ENCODE results near the gene SLC13A5. TPM values are rescaled to one million over a fixed set of nuclear protein-coding genes. Genes with fewer than 3 reads are reported as not detected.

Gene SLC13A5
- total RNA-seq, 3 donors from 2014 or later = 0.13 TPM; not detected in 2

DNA sequence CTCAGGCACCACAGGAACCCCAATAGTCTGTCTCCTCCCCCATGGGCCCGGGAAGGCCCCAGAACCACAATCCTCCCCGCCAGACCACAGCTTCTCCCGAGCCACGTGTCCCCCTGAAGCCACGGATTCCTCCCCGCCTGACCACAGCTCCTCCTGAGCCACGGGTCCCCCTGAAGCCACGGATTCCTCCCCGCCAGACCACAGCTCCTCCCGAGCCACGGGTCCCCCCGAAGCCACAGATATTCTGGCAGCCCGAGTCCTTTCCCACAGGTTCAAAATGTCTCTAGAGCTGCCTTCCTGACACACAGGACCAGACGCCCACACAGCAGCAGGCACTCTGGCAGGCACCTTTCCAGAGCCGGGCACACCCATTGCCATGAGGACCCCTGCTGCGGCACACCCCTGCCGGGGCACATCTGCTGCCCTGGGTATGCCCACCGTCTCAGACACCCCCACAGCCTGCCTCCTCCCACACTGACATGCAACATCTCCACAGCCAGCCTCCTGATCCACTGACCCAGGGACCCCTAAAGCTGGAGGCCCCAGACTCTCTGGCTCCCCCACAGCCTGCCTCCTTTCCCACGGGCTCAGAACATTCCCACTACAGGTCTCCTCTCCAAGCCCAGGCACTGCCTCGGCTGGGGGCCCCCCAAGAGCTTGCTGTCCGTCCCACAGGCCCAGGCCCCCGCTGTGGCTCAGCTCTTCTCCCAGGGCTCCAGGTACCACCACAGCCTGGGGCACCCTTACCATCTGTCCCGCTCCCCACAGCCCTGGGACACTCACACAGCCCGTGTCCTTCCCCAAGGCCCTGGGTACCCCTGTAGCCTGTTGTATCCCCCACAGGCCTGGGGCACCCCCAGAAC, 74.9 kb downstream of the SLC13A5 start:
- peaks cover 19% of the 10 kb centered on the region for H3K36me3 Mint-ChIP-seq (ENCODE audit: insufficient read depth)
- no peaks in the 10 kb centered on the region for H3K27me3 Mint-ChIP-seq (ENCODE audit: low read depth)
- DNase-seq (no peak), ATAC-seq (no peak)
- no peaks in the 10 kb centered on the region for H3K9me3 Mint-ChIP-seq
- peaks cover 39% of the 10 kb centered on the region for H3K4me1 Mint-ChIP-seq (ENCODE audit: low read depth)
- peak overlapping the region; percentile 95 for H3K4me3 Mint-ChIP-seq

GRCh38 chr17:6637458-6637840, 75.7 kb downstream of the SLC13A5 start:
- Mint-ChIP-seq H3K9me3 (no peaks in the 10 kb centered on the region), H3K36me3 (ENCODE audit: insufficient read depth) (peaks cover 25% of the 10 kb centered on the region), H3K4me3 (no peak overlapping the region), H3K4me1 (ENCODE audit: low read depth) (peaks cover 31% of the 10 kb centered on the region), H3K27me3 (ENCODE audit: low read depth) (no peaks in the 10 kb centered on the region)
- no peak for DNase-seq
- ATAC-seq = no peak

DNA sequence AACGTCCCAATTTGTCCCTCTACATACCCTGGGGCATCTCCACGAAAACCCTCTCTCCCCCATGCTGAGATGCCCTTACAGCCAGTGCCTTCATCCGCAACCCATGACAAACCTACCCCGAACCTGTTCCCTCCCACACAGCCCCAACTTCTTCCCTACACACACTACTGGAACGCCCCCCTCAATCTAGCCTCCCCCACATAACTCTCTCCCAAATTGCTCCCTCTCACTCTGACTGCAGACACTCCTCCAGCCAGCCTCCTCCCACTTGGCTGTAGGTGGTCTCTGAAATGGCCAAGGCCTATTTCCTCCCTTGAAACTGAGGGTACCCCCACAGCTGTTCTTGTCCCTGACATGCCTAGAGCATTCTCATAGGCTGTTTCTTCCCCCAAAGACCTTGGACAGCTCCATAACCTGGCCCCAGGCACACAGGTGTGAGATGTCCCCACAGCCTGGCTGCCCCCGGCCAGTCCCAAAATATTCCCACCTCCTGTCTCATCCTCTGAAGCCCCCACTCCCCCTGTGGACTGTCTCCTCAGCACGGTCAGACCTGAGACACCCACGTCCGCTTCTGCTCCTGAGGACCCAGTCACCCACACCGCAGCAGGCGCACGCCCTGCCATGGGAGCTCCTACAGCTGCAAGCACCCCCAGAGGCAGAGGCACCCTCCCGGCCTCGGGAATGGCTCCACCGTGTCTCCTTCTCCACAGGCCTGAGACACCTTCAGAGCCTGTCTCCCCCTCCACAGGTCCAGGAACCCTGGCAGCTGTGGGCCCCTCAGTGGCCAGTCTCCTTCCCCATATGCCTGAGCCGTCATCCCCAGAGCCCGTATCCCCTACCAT, 76.3 kb downstream of the SLC13A5 start:
- no peak for ATAC-seq
- Mint-ChIP-seq H3K36me3 (ENCODE audit: insufficient read depth) (peaks cover 25% of the 10 kb centered on the region), H3K4me1 (ENCODE audit: low read depth) (peaks cover 25% of the 10 kb centered on the region), H3K27me3 (ENCODE audit: low read depth) (no peaks in the 10 kb centered on the region), H3K9me3 (no peaks in the 10 kb centered on the region), H3K4me3 (no peak overlapping the region)
- DNase-seq = no peak

DNA sequence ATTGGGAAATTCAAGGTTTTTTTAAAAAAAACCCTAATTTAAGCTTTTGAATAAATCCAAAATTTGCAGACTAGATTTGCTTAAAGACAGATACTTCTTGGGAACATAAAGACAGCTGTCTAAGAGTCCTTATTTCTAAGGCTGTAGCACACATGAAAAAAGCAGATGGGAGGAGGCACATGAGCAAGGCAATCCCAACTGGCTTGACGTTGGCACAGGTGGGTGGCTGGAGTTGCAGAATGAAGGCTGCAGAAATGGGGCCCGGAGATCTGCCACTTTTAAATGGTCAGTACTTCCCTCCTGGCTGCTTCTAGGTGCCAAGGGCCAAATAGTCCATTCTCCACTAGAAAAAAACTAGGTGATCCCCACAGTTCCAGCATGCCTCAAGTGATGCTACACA, 77.1 kb downstream of the SLC13A5 start:
- ATAC-seq (no peak), DNase-seq (no peak)
- Mint-ChIP-seq H3K9me3 (no peaks in the 10 kb centered on the region), H3K4me3 (no peak overlapping the region), H3K36me3 (ENCODE audit: insufficient read depth) (peaks cover 27% of the 10 kb centered on the region), H3K27me3 (ENCODE audit: low read depth) (no peaks in the 10 kb centered on the region), H3K4me1 (ENCODE audit: low read depth) (peaks cover 21% of the 10 kb centered on the region)

Other genes starting within 250 kb of the SLC13A5 start
- gene PITPNM3, start 156.8 kb downstream of the SLC13A5 start, total RNA-seq = under 1 TPM; 0.33 to 0.58 (median 0.56) TPM
- gene KIAA0753, start 72.7 kb downstream of the SLC13A5 start, total RNA-seq = 10 to 100 TPM; 16.9 to 19.2 (median 17.1) TPM
- 100 to 1,000 TPM; 107 to 122 (median 108) TPM for gene TXNDC17, start 72.3 kb downstream of the SLC13A5 start, total RNA-seq
- gene MED31, start 61.8 kb downstream of the SLC13A5 start, total RNA-seq = 10 to 100 TPM; 20.6 to 28.1 (median 25.2) TPM
- gene C17orf100, start 61.6 kb downstream of the SLC13A5 start, total RNA-seq = 1 to 10 TPM in 2 of 3 donors, under 1 TPM in 1; 0.90 to 1.8 (median 1.1) TPM
- gene XAF1, start 42.7 kb upstream of the SLC13A5 start, total RNA-seq = 10 to 100 TPM in 1 of 3 donors, 1 to 10 TPM in 2; 3.9 to 10.1 (median 7.8) TPM
- not detected for gene FBXO39, start 62.8 kb upstream of the SLC13A5 start, total RNA-seq
- gene TEKT1, start 118.4 kb upstream of the SLC13A5 start, total RNA-seq = not detected